Stimulated activated CD4-positive, alpha-beta T cell treated with anti-CD3 and anti-CD28 coated beads, Interleukin-1b, Interleukin-23, amount 100 ng/mL, for 24 hours (primary cell): ENCODE data around the gene ZNF70.
"Not testable (repeated sequence)": the region's sequence is repeated elsewhere in the genome, so short reads cannot be mapped to it uniquely, and the experiment has no call there.

Source experiments
- DNase-seq, 4 experiments: peaks; one replicate each; pipeline ENCODE4 v3.0.0-alpha.2; 2020; ENCODE audit warnings: low read depth in 4 of 4, low spot score in 1 of 4

Gene ZNF70

GRCh38 chr22:23760056-23760455, 9.1 kb upstream of the ZNF70 start:
- no peak for DNase-seq

- DNase-seq: no peak
Observed at GRCh38 chr22:23759566-23759965, 8.7 kb upstream of the ZNF70 start.

GRCh38 chr22:23756891-23757290, 6.0 kb upstream of the ZNF70 start:
- no peak for DNase-seq

GRCh38 chr22:23755711-23756110, 4.8 kb upstream of the ZNF70 start:
- DNase-seq: no peak

- DNase-seq: no peak
Observed at GRCh38 chr22:23754980-23755636, 4.2 kb upstream of the ZNF70 start.

GRCh38 chr22:23754220-23754919, 3.5 kb upstream of the ZNF70 start, which contains the start of gene VPREB3:
Gene VPREB3 (minus strand): TSS chr22:23754425. CDS start chr22:23754363, 62 bp downstream.
- DNase-seq: no peak

GRCh38 chr22:23753385-23753784, 2.5 kb upstream of the ZNF70 start:
- DNase-seq: no peak

- DNase-seq: no peak
Observed at GRCh38 chr22:23752750-23753149, 1.8 kb upstream of the ZNF70 start.

GRCh38 chr22:23752090-23752691, 1.3 kb upstream of the ZNF70 start:
- DNase-seq: no peak

GRCh38 chr22:23751441-23751996, 607 bp upstream of the ZNF70 start:
- no peak for DNase-seq

- no peak for DNase-seq
Observed at GRCh38 chr22:23750367-23750713, 572 bp downstream of the ZNF70 start.

- no peak for DNase-seq
Observed at GRCh38 chr22:23749841-23750301, 1.0 kb downstream of the ZNF70 start.

GRCh38 chr22:23745791-23746190, 5.1 kb downstream of the ZNF70 start:
- DNase-seq: no peak

- no peak for DNase-seq
Observed at GRCh38 chr22:23744485-23744884, 6.4 kb downstream of the ZNF70 start.

GRCh38 chr22:23744001-23744400, 6.9 kb downstream of the ZNF70 start:
- no peak for DNase-seq

GRCh38 chr22:23743303-23743705, 7.6 kb downstream of the ZNF70 start:
- no peak for DNase-seq

GRCh38 chr22:23742505-23743264, 8.2 kb downstream of the ZNF70 start:
- DNase-seq: no peak

- no peak for DNase-seq
Observed at GRCh38 chr22:23737696-23738095, 13.2 kb downstream of the ZNF70 start.

- not testable (repeated sequence) for DNase-seq
Observed at GRCh38 chr22:23728108-23728507, 22.8 kb downstream of the ZNF70 start.

GRCh38 chr22:23722724-23723123, 28.2 kb downstream of the ZNF70 start:
- DNase-seq: no peak

- DNase-seq: no peak
Observed at GRCh38 chr22:23722160-23722559, 28.8 kb downstream of the ZNF70 start.
